Stimulated activated CD4-positive, alpha-beta T cell treated with anti-CD3 and anti-CD28 coated beads, Interleukin-1b, Interleukin-23, amount 100 ng/mL, for 24 hours (primary cell): Measurements from ENCODE around the gene NACC1.
"Not testable (repeated sequence)": the region's sequence is repeated elsewhere in the genome, so short reads cannot be mapped to it uniquely, and the experiment has no call there.

ENCODE experiments used
- DNase-seq, 4 experiments: peaks; one replicate each; pipeline ENCODE4 v3.0.0-alpha.2; 2020; ENCODE audit warnings: low read depth in 4 of 4, low spot score in 1 of 4

Gene NACC1

DNA sequence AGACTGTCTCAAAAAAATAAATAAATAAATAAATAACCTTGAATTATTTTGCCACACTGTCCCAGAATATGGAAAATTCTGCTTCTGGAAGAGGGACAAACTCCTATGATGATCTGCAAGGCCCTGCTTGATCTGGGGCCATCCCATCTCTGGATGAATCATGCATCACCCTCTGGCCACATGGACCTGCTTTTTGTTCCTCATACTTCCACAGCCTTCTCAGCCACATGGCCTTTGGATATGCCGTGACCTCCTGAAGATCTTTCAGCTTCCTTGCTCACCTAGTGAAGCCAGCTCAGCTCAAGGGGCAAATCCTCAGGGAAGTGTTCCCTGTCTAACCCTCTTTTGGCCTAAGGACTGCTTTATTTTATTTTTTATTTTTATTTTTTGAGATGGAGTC lies 42.5 kb downstream of the NACC1 start:
- DNase-seq, result no peak

GRCh38 chr19:13162724-13163608 lies 44.9 kb downstream of the NACC1 start:
- peak; percentile 61 to 90 (median 74) for DNase-seq

DNA sequence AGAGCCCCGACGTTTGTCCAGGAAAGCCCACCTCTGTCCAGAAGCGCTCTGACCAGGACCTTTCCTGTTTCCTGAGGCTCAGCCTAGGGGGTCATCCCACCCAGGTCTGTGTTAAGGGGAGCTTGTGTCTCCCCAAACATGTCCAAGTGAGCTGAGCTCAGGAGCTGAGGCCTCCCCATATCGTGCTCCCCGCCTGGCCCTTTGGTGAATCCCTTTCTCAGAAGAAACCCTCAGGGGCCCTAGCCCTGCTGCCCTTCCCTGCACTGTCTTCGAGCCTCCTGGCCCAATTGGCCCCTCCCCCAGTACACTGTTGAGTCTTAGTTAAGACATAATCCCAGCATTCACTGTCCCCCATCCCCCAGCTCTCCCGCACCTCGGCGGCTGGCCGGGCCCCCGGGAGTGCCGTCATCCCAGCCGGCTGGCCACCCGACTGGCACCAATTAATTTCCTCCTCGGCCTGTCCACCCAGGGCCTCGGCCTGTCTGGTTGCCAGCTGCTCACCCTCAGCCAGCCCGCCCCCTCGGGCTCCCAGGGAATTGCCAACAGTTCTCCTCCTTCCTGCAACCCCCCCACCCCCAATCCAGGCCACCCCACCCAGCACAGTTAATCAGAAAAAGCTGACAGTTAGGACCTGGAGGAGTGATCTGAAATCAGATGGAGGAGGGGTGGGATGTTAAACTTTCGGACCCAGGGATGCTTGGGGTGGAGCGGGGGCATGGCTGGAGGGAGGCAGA lies 45.7 kb downstream of the NACC1 start:
- no peak for DNase-seq

DNA sequence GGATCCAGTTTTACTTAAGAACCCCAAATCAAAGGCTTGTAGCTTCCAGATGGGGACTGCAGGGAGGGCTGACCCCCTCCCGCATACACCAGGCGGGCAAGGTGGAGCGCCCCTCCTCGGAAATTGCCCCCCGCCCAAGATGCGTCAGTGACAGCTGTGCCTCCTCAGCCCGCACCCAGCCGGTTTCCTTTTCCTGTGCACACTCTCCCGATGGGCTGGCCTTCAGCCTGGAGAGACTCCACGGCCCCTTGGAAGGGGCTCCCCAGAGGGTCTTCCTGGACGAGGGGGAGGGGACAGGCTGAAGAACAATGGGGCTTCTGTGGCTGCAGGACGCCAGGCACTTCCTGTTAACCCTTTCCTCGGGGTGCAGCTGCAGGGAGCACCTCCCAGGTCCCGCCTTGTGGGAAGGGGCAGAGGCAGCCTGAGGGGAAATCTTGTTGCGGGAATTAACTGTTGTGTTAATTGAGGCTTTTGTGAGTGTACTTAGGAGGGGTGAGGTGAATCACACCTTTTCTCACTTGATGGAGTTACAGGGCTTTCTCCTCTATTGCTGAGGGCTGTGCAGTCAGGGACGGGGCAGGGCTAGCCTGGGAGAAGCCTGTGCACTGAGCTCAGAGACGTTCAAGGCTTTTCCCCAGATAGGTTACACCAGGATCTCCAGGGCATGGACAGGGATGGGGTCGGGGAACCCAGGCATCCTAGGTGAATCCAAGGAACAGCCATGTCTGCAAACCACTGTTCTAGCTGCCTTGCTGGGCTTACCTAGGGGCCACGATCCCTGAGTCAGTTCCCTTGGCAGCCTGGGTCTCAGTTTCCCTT lies 46.5 kb downstream of the NACC1 start:
- DNase-seq, result no peak

- no peak for DNase-seq
Observed at GRCh38 chr19:13165162-13165997, 47.3 kb downstream of the NACC1 start.

DNA sequence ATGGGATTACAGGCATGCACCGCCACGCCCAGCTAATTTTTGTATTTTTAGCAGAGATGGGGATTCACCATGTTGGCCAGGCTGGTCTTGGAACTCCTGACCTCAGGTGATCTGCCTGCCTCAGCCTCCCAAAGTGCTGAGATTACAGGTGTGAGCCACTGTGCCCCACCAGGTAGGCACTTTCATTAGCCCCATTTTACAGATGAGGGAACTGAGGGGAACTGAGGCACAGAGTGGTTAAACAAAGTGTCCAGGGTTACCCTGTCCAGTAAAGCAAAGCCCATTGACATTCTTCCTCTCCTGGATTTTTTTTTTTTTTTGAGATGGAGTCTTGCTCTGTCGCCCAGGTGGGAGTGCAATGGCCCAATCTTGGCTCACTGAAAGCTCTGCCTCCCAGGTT lies 48.1 kb downstream of the NACC1 start:
- DNase-seq, result not testable (repeated sequence)

DNA sequence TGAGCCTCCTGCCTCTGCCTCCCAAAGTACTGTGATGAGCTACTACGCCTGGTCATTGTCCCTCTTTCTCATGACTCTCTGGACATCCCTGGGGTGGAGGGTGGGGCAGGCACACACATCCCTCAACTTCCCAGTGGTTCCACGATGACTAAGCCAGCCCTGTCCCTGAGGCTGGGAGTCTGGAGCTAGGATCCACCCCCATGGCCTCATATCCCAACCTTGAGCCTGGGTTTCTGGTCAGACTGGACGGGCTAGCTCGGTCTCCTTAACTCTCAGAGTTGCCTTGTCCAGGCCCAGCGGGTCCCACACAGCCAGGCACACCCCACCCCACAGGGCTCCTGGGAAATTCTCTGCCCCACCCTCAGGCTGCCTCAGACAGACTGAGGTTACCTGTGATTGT lies 51.7 kb downstream of the NACC1 start:
- no peak for DNase-seq

- no peak for DNase-seq
Observed at GRCh38 chr19:13171146-13171545, 53.1 kb downstream of the NACC1 start.

- peak in 2 of 4 experiments; percentile 70 to 75 for DNase-seq
Observed at GRCh38 chr19:13172346-13173138, 54.5 kb downstream of the NACC1 start.

GRCh38 chr19:13173139-13173737 lies 55.2 kb downstream of the NACC1 start:
- DNase-seq, result no peak

GRCh38 chr19:13176345-13176744 lies 58.3 kb downstream of the NACC1 start:
- DNase-seq, result no peak

- DNase-seq, result not testable (repeated sequence)
Observed at GRCh38 chr19:13177584-13177983, 59.5 kb downstream of the NACC1 start.

GRCh38 chr19:13178291-13178690 lies 60.2 kb downstream of the NACC1 start:
- not testable (repeated sequence) for DNase-seq

GRCh38 chr19:13181747-13182388 lies 63.8 kb downstream of the NACC1 start:
- no peak for DNase-seq

GRCh38 chr19:13184926-13185325 lies 66.9 kb downstream of the NACC1 start:
- not testable (repeated sequence) for DNase-seq

- DNase-seq, result not testable (repeated sequence)
Observed at GRCh38 chr19:13185763-13186657, 67.9 kb downstream of the NACC1 start.

DNA sequence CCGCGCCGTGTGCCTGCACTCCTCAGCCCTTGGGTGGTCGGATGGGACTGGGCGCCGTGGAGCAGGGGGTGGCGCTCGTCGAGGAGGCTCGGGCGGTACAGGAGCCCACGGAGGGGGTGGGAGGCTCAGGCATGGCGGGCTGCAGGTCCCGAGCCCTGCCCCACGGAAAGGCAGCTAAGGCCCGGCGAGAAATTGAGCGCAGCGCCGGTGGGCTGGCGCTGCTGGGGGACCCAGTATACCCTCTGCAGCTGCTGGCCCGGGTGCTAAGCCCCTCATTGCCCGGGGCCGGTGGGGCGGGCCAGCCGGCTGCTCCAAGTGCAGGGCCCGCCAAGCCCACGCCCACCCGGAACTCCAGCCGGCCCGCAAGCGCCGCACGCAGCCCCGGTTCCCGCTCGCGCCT lies 68.6 kb downstream of the NACC1 start:
- DNase-seq, result not testable (repeated sequence)

GRCh38 chr19:13187419-13187818 lies 69.4 kb downstream of the NACC1 start:
- no peak for DNase-seq
